DOHH2 (cell line): ENCODE data around the gene GPC5.

Experiments used
- H3F3A ChIP-seq: fragments of 200-600 bp; sonication (generic), shearing (Covaris generic); 2 replicates; pipeline ENCODE4 v1.6.0; 2016; ENCODE audit warnings: antibody characterized with exemption, mild to moderate bottlenecking; ENCODE audit not compliant: control insufficient read depth, insufficient read depth
- H3K27ac ChIP-seq: fragments of 200-600 bp; sonication (generic); 2 replicates; pipeline ENCODE4 v1.5.1; 2014; ENCODE audit warnings: low read depth, mild to moderate bottlenecking, low read length, moderate library complexity
- H3K27me3 ChIP-seq: fragments of 200-600 bp; sonication (generic); 2 replicates; pipeline ENCODE4 v1.6.1; 2014; ENCODE audit warnings: mild to moderate bottlenecking, low read length, mixed read lengths; ENCODE audit not compliant: control insufficient read depth
- H3K36me3 ChIP-seq: fragments of 200-600 bp; sonication (generic); 2 replicates; pipeline ENCODE4 v1.6.1; 2014; ENCODE audit warnings: mild to moderate bottlenecking, low read length, moderate library complexity, mixed read lengths; ENCODE audit not compliant: control insufficient read depth
- H3K4me1 ChIP-seq: fragments of 200-600 bp; sonication (generic); 2 replicates; pipeline ENCODE4 v1.6.1; 2014; ENCODE audit warnings: mild to moderate bottlenecking, low read length, mixed read lengths; ENCODE audit not compliant: control insufficient read depth
- H3K4me2 ChIP-seq: fragments of 200-600 bp; sonication (generic); 2 replicates; pipeline ENCODE4 v1.6.0; 2014; ENCODE audit warnings: mild to moderate bottlenecking, low read length, moderate library complexity
- H3K4me3 ChIP-seq: fragments of 200-600 bp; sonication (generic); 2 replicates; pipeline ENCODE4 v1.5.1; 2014; ENCODE audit warnings: mild to moderate bottlenecking, low read length, mixed read lengths
- H3K79me2 ChIP-seq: fragments of 200-600 bp; sonication (generic); 2 replicates; pipeline ENCODE4 v1.6.1; 2014; ENCODE audit warnings: mild to moderate bottlenecking, low read length, mixed read lengths; ENCODE audit not compliant: control insufficient read depth
- H3K9me2 ChIP-seq: fragments of 200-600 bp; sonication (generic); replicated peaks from 2 replicates; pipeline ENCODE4 v1.6.1; 2014; ENCODE audit warnings: mild to moderate bottlenecking, low read length, mixed read lengths; ENCODE audit not compliant: control insufficient read depth
- H3K9me3 ChIP-seq: fragments of 200-600 bp; sonication (generic); 2 replicates; pipeline ENCODE4 v1.6.1; 2014; ENCODE audit warnings: antibody characterized with exemption, low read length, mixed read lengths; ENCODE audit not compliant: control insufficient read depth, insufficient read depth
- H4K20me1 ChIP-seq: fragments of 200-600 bp; sonication (generic); 2 replicates; pipeline ENCODE4 v1.6.0; 2014; ENCODE audit warnings: low read depth, mild to moderate bottlenecking, antibody characterized with exemption, low read length, moderate library complexity; ENCODE audit not compliant: control insufficient read depth, insufficient read depth
- EZH2phosphoT487 ChIP-seq: fragments of 200-600 bp; sonication (generic); IDR thresholded peaks from 2 replicates; pipeline ENCODE4 v1.6.1; 2017; ENCODE audit warnings: borderline replicate concordance, mild to moderate bottlenecking, antibody characterized with exemption, low read length, moderate library complexity, mixed read lengths
- TF ChIP-seq, protein P1 (sequence below): fragments of 200-600 bp; sonication (generic); IDR thresholded peaks from one replicate; pipeline ENCODE4 v1.5.1; 2014; ENCODE audit warnings: antibody characterized with exemption, mild to moderate bottlenecking, low read depth, low read length; ENCODE audit not compliant: poor library complexity, severe bottlenecking

The GPC5 gene

DNA sequence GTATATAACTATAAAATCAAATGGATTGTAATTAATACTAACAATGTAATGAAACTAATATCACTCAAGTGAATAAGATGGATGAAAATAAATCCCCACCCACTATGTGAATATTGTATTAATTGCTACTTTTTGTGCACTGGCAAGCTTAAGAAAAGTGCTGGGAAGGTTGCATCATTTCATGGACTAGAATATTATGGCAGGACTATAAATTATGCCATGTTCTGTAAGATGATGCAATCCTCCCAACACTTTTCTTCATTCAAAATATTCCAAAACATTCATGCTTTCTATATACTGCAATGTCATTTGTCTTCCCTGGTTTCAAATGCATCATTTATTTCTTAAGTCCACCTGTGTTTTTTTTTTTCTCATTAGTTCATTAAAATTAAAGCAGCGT is 1370.6 kb downstream of the GPC5 start:
- Histone ChIP-seq H3K4me2 (no peak overlapping the region), H3F3A (no peaks in the 10 kb centered on the region), H3K79me2 (no peaks in the 10 kb centered on the region), H3K27me3 (no peaks in the 10 kb centered on the region), H3K36me3 (no peaks in the 10 kb centered on the region), H3K27ac (no peak overlapping the region), H3K4me3 (no peak overlapping the region), H3K4me1 (no peaks in the 10 kb centered on the region), H4K20me1 (no peaks in the 10 kb centered on the region), H3K9me3 (peaks cover 4% of the 10 kb centered on the region; the same call in 1 of the 2 replicates), H3K9me2 (no peaks in the 10 kb centered on the region)
- no peak for TF ChIP-seq EZH2phosphoT487
- TF ChIP-seq, protein P1, sequence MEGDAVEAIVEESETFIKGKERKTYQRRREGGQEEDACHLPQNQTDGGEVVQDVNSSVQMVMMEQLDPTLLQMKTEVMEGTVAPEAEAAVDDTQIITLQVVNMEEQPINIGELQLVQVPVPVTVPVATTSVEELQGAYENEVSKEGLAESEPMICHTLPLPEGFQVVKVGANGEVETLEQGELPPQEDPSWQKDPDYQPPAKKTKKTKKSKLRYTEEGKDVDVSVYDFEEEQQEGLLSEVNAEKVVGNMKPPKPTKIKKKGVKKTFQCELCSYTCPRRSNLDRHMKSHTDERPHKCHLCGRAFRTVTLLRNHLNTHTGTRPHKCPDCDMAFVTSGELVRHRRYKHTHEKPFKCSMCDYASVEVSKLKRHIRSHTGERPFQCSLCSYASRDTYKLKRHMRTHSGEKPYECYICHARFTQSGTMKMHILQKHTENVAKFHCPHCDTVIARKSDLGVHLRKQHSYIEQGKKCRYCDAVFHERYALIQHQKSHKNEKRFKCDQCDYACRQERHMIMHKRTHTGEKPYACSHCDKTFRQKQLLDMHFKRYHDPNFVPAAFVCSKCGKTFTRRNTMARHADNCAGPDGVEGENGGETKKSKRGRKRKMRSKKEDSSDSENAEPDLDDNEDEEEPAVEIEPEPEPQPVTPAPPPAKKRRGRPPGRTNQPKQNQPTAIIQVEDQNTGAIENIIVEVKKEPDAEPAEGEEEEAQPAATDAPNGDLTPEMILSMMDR, result no peak

DNA sequence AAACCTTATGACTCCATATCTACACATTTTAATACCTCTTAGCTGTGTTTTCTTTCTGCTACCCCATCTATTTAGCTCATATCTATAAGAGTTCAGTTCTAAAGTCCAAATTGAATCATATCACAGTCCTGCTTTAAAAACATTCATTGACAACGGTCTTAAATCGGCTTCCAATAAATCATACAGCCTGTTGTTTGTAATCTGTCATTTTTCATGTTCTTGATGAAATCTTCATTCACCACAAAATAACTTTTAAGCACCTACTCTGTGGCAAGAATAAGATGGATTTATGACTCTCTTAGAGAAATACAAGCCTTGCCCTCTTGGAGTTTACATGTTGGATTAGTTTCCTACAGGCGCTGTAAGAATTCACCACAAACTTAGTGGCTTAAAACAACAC is 1377.2 kb downstream of the GPC5 start:
- no peaks in the 10 kb centered on the region for H3K27me3 ChIP-seq
- TF ChIP-seq, protein P1, result no peak
- TF ChIP-seq EZH2phosphoT487, result no peak

DNA sequence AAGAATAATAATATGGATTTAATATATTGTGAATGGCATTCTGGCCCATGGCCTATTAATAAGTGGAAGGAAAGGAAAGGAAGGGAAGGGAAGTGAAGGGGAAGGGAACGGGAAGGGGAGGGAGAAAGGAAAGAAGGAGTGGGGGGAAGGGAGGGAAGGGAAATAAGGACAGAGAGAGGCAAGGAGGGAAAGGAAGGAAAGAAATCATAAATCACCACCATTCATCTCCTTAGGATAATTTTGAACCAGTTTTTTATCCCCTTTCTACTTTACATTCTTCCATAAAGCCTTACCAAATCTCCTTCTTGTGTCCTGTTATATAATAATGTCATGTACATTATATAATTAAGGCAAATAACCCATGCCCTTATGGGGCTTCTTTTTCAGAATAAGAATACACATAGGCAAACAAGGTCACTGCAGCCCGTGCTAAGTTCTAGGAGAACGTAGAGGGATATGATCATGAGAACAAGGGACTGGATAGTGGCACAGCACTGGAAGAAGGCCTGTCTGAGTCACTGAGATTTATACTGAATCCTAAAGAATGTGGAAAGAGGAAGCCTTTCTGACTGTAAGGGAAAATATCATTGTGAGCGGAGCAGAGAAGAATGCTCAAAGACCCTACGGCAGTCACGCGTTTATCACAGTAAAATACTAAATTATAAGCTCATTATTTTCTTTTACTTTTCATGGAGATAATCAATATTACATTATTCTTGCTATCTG is 1383.7 kb downstream of the GPC5 start:
- Histone ChIP-seq H3K4me1 (no peaks in the 10 kb centered on the region), H3K9me3 (no peaks in the 10 kb centered on the region), H3K36me3 (no peaks in the 10 kb centered on the region), H4K20me1 (no peaks in the 10 kb centered on the region), H3K4me3 (no peak overlapping the region), H3K9me2 (no peaks in the 10 kb centered on the region; the same call in 1 of the 2 replicates), H3F3A (no peaks in the 10 kb centered on the region), H3K4me2 (no peak overlapping the region), H3K79me2 (no peaks in the 10 kb centered on the region), H3K27ac (no peak overlapping the region), H3K27me3 (no peaks in the 10 kb centered on the region)
- TF ChIP-seq, protein P1, result no peak
- TF ChIP-seq EZH2phosphoT487, result no peak

More for the DNA sequence above, 1377.2 kb downstream of the GPC5 start:
- Histone ChIP-seq H3K9me2 (no peaks in the 10 kb centered on the region), H3K4me1 (no peaks in the 10 kb centered on the region), H3K4me2 (no peak overlapping the region), H4K20me1 (no peaks in the 10 kb centered on the region), H3K9me3 (no peaks in the 10 kb centered on the region), H3K27ac (no peak overlapping the region), H3K4me3 (no peak overlapping the region), H3F3A (no peaks in the 10 kb centered on the region), H3K36me3 (no peaks in the 10 kb centered on the region), H3K79me2 (no peaks in the 10 kb centered on the region)

GRCh38 chr13:92802776-92803175 is 1404.4 kb downstream of the GPC5 start:
- no peak for TF ChIP-seq EZH2phosphoT487
- TF ChIP-seq, protein P1, result no peak
- no peak overlapping the region for H3K4me3 ChIP-seq
- no peaks in the 10 kb centered on the region for H4K20me1 ChIP-seq
- no peak overlapping the region for H3K27ac ChIP-seq
- H3K27me3 ChIP-seq, result no peaks in the 10 kb centered on the region
- H3K4me2 ChIP-seq, result no peak overlapping the region
- H3K9me3 ChIP-seq, result no peaks in the 10 kb centered on the region
- H3K79me2 ChIP-seq, result no peaks in the 10 kb centered on the region
- H3F3A ChIP-seq, result no peaks in the 10 kb centered on the region
- H3K4me1 ChIP-seq, result no peaks in the 10 kb centered on the region
- H3K9me2 ChIP-seq, result no peaks in the 10 kb centered on the region
- no peaks in the 10 kb centered on the region for H3K36me3 ChIP-seq
